Keratinocyte (primary cell): ENCODE measurements around the gene UVSSA. TPM values are rescaled to one million over a fixed set of nuclear protein-coding genes. Genes with fewer than 3 reads are reported as not detected.

ENCODE experiments used
- DNase-seq: peaks from one replicate; pipeline ENCODE4 v3.0.0-alpha.2; 2011; ENCODE audit warnings: low read depth, missing footprints, low spot score
- FAIRE-seq: peaks from 2 replicates; lab custom pipeline; 2011; peaks lifted over from hg19 to GRCh38; lab: Jason Lieb, UNC
- H2AFZ ChIP-seq: 2 replicates; pipeline ENCODE4 v1.6.0; 2012; ENCODE audit warnings: low read length, control low read depth, inconsistent platforms; ENCODE audit not compliant: control insufficient read depth
- H3K27ac ChIP-seq: 2 replicates; pipeline ENCODE4 v1.5.1; 2011; ENCODE audit warnings: low read length; ENCODE audit not compliant: control insufficient read depth, insufficient read depth
- H3K27me3 ChIP-seq: 3 replicates; pipeline ENCODE4 v1.6.0; 2011; ENCODE audit warnings: low read length; ENCODE audit not compliant: control insufficient read depth, insufficient read depth; ENCODE audit errors: extremely low read depth
- H3K36me3 ChIP-seq, 2 experiments: 2 replicates in 1 of 2; 3 replicates in 1 of 2; pipeline ENCODE4 v1.5.1; 2011; ENCODE audit warnings: low read length in 2 of 2, mild to moderate bottlenecking in 1 of 2; ENCODE audit not compliant: control insufficient read depth in 2 of 2, insufficient read depth in 2 of 2; ENCODE audit errors: extremely low read depth in 1 of 2
- H3K4me1 ChIP-seq: 3 replicates; pipeline ENCODE4 v1.5.1; 2011; ENCODE audit warnings: low read length; ENCODE audit not compliant: control insufficient read depth, insufficient read depth; ENCODE audit errors: extremely low read depth
- H3K4me2 ChIP-seq: 3 replicates; pipeline ENCODE4 v1.6.0; 2011; ENCODE audit warnings: low read depth, low read length; ENCODE audit not compliant: control insufficient read depth, insufficient read depth; ENCODE audit errors: extremely low read depth
- H3K4me3 ChIP-seq, 3 experiments: fragments of 200-600 bp in 1 of 3; sonication (generic) in 1 of 3; 2 replicates in 2 of 3; 3 replicates in 1 of 3; pipeline ENCODE4 v1.5.1; 2011 to 2016; ENCODE audit warnings: low read length in 3 of 3, mild to moderate bottlenecking in 3 of 3, control low read depth in 2 of 3, inconsistent platforms in 1 of 3, low read depth in 1 of 3, mixed read lengths in 1 of 3, mixed run types in 1 of 3, moderate library complexity in 1 of 3; ENCODE audit not compliant: control insufficient read depth in 2 of 3, insufficient read depth in 2 of 3; ENCODE audit errors: extremely low read depth in 1 of 3
- H3K79me2 ChIP-seq: 2 replicates; pipeline ENCODE4 v1.6.0; 2012; ENCODE audit warnings: low read length; ENCODE audit not compliant: control insufficient read depth, insufficient read depth
- H3K9ac ChIP-seq: 3 replicates; pipeline ENCODE4 v1.6.0; 2011; ENCODE audit warnings: low read length; ENCODE audit not compliant: control insufficient read depth, insufficient read depth; ENCODE audit errors: extremely low read depth
- H3K9me1 ChIP-seq: 3 replicates; pipeline ENCODE4 v1.6.0; 2011; ENCODE audit warnings: low read length; ENCODE audit not compliant: control insufficient read depth, insufficient read depth; ENCODE audit errors: extremely low read depth
- H3K9me3 ChIP-seq: 2 replicates; pipeline ENCODE4 v1.5.1; 2012; ENCODE audit warnings: low read depth, low read length; ENCODE audit not compliant: control insufficient read depth
- H4K20me1 ChIP-seq: 3 replicates; pipeline ENCODE4 v1.6.0; 2011; ENCODE audit warnings: low read length; ENCODE audit not compliant: control insufficient read depth, insufficient read depth; ENCODE audit errors: extremely low read depth
- EZH2 ChIP-seq: IDR thresholded peaks from one replicate; pipeline ENCODE4 v1.6.1; 2012; ENCODE audit warnings: inconsistent platforms, mild to moderate bottlenecking, low read length, moderate library complexity
- dilution Hi-C: fragments of 300-500 bp; cut with MboI; formaldehyde crosslinking; loops from one replicate; pipeline ENCODE4 v1.7.0; 2020; ENCODE audit warnings: low sequenced_read_pairs; ENCODE audit not compliant: extremely low pct_ligation_motif_present
- polyA plus RNA-seq, 5 experiments: library from polyadenylated mRNA; depleted of rRNA in 3 of 5; stranded (reverse) in 3 of 5; stranded (forward) in 1 of 5; unstranded in 1 of 5; fragments of >200 nt; gene quantifications; 1 replicate in 1 of 5; 2 replicates in 3 of 5; 3 replicates in 1 of 5; pipeline versions ENCODE4 v1.2.1 to v1.2.3, GENCODE V29; 2011 to 2012; ENCODE audit warnings: missing spikeins in 2 of 5, low read depth in 1 of 5, low replicate concordance in 1 of 5
- TF ChIP-seq, protein P1 (sequence below), 3 experiments: IDR thresholded peaks in 1 of 3; conservative IDR thresholded peaks in 1 of 3; optimal IDR thresholded peaks in 1 of 3; 2 replicates in 2 of 3; 3 replicates in 1 of 3; pipeline versions ENCODE3 to v1.5.1; 2011; ENCODE audit warnings: low read length in 3 of 3, mild to moderate bottlenecking in 3 of 3, moderate library complexity in 2 of 3, control low read depth in 1 of 3, inconsistent platforms in 1 of 3; ENCODE audit not compliant: insufficient read depth in 2 of 3; ENCODE audit errors: extremely low read depth in 1 of 3

Gene UVSSA
- polyA plus RNA-seq, 1 donor (not counting 4 experiments of a cell fraction or from before 2014, with no cell fraction given) = 4.7 TPM

DNA sequence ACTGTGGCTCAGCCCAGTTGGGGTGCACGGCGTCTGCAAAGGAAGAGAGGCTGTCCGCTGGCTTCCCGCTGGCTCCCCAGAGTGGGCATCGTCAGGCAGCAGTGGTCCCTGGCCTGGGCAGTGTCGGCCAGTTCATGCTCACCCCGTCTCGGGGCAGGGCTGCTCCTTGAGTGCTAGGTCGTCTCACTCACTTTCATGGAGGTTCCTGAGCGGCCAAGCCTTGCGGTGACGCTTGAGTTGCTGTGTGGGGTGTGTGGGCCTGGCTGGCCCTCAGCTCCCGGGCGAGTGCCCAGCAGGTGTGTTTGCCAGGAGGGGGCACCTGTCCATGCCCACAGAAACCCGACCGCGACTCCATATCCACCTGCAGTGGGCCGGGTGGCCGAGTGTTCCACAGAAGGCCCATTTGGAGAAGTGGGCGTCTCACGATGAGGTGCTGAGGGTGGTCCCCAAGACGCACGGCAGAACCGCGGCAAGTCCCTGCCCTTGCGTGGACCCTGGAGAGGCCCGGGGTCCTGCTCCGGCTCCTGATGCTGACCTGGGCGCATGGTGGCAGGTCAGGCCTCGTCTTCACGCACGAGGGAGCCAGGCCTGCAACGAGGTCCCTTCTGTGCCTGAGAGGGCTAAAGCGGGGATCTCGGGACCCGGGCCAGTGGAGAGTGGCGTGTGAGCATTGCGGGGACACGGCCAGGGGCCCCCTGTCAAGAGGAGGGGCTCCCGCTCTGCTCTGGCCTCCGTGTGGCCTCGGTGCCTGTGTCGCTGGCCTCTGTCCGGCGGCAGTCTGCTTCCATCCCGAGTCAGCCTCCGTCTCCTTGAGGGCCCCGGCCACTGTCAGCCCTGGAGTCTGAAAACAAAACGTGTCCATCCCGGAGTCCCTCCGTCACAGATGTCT, 18.5 kb upstream of the UVSSA start:
- H3K79me2 ChIP-seq = peaks cover 54% of the 10 kb centered on the region
- no peak overlapping the region for H2AFZ ChIP-seq
- peaks cover 30% of the 10 kb centered on the region for H3K4me1 ChIP-seq
- H3K9me3 ChIP-seq = peaks cover 2% of the 10 kb centered on the region
- no peak overlapping the region for H3K4me3 ChIP-seq
- dilution Hi-C loops = no loop called here
- peaks cover 31 to 34% of the 10 kb centered on the region in 2 experiments for H3K36me3 ChIP-seq
- no peak overlapping the region for H3K4me2 ChIP-seq
- no peak overlapping the region for H3K9ac ChIP-seq
- H3K27ac ChIP-seq = no peak overlapping the region
- TF ChIP-seq EZH2 = no peak
- TF ChIP-seq, protein P1, sequence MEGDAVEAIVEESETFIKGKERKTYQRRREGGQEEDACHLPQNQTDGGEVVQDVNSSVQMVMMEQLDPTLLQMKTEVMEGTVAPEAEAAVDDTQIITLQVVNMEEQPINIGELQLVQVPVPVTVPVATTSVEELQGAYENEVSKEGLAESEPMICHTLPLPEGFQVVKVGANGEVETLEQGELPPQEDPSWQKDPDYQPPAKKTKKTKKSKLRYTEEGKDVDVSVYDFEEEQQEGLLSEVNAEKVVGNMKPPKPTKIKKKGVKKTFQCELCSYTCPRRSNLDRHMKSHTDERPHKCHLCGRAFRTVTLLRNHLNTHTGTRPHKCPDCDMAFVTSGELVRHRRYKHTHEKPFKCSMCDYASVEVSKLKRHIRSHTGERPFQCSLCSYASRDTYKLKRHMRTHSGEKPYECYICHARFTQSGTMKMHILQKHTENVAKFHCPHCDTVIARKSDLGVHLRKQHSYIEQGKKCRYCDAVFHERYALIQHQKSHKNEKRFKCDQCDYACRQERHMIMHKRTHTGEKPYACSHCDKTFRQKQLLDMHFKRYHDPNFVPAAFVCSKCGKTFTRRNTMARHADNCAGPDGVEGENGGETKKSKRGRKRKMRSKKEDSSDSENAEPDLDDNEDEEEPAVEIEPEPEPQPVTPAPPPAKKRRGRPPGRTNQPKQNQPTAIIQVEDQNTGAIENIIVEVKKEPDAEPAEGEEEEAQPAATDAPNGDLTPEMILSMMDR (optimal IDR thresholded peaks at IDR 0.05 in 1 of 3, IDR thresholded peaks at IDR 0.05 in 1 of 3, conservative IDR thresholded peaks at IDR 0.05 in 1 of 3; ENCODE audit: extremely low read depth in 1 of 3, insufficient read depth in 2 of 3, low read length in 3 of 3) = no peak
- DNase-seq (no peak), FAIRE-seq (no peak)
- no peaks in the 10 kb centered on the region for H3K9me1 ChIP-seq
- no peaks in the 10 kb centered on the region for H4K20me1 ChIP-seq
- H3K27me3 ChIP-seq = no peaks in the 10 kb centered on the region

DNA sequence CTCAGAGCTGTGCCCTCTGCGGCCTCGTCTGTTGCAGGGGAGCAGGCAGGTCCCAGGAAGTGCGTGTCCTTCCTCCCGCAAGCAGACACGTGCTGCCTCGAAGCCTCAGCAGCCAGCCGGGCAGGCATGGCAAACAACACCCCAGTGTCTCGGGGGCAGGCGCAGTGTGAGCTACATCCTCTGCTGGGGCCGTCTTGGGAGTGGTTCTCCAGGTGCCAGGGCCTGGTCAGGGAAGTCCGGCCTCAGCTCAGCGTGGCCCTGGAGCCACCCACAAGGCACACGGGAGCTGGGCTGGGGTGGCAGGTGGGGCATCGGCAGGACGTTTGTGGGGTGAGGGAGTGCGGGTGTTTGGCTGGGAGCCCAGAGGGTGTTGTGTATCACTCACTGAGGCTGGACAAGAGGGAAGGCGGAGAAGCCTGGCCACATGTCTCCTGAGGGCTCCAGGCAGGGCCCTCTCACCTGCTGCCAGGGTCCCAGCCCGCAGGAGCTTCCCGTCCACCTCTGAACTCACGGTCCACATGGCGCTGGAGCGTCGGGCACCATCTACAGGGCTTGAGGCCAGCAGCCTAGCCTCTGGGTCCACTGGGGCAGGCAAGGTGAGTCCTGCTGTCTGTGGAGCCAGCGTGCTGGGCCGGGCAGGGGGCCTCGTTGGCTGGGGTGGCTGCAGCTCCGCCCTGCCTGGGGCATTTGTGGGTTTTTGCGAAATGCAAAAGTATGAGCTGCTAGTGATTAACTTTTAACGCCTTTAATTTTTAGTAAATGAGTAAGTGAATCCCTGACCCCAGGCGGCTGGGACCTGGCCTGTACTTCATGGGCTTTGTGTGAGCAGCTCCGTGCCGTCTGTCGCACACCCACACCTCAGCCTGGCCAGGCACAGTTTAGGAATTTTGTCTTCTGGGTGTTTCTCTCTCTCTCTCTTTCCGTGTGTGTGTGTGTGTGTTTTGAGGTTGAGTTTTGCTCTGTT, 17.3 kb upstream of the UVSSA start:
- Histone ChIP-seq H3K79me2 (peaks cover 54% of the 10 kb centered on the region), H3K27ac (peak overlapping the region; percentile 49), H3K36me3 (peaks cover 37 to 40% of the 10 kb centered on the region in 2 experiments), H2AFZ (no peak overlapping the region), H3K9ac (peak overlapping the region; percentile 22), H3K4me1 (peaks cover 24% of the 10 kb centered on the region), H3K9me1 (no peaks in the 10 kb centered on the region), H3K4me2 (peak overlapping the region; percentile 10), H3K4me3 (no peak overlapping the region), H3K9me3 (peaks cover 2% of the 10 kb centered on the region), H3K27me3 (no peaks in the 10 kb centered on the region), H4K20me1 (no peaks in the 10 kb centered on the region)
- no peak for TF ChIP-seq EZH2
- TF ChIP-seq, protein P1 (optimal IDR thresholded peaks at IDR 0.05 in 1 of 3, IDR thresholded peaks at IDR 0.05 in 1 of 3, conservative IDR thresholded peaks at IDR 0.05 in 1 of 3; ENCODE audit: extremely low read depth in 1 of 3, insufficient read depth in 2 of 3, low read length in 3 of 3) = no peak
- FAIRE-seq = no peak
- no peak for DNase-seq
- dilution Hi-C loops = no loop called here
